GM19240 (cell line): ENCODE measurements around the gene KCNJ1.

Experiments
- DNase-seq: peaks from one replicate; pipeline ENCODE4 v3.0.0; 2011; ENCODE audit warnings: low spot score; ENCODE audit not compliant: insufficient read length

Gene KCNJ1

GRCh38 chr11:128901653-128902514 is 34.8 kb upstream of the KCNJ1 start:
- DNase-seq = no peak

DNA sequence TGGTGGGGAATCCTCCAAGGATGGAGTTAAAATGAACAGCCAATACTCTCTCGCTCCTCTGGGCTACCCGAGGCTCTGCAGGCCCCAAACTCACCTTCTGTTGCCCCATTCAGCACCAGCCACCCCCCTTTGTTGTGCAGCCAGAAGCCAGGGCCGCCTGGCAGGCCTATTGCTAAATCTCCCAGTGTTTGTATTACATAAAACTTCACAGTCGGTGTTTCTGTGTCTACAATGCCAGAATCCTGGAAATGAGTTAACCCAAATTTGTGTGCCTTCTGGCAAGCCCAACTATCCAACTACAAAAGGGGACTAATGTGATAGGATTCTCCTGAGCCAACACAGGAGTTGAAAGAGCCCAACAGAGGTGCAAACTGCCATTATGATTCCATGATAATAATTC is 33.4 kb upstream of the KCNJ1 start:
- DNase-seq = no peak

DNA sequence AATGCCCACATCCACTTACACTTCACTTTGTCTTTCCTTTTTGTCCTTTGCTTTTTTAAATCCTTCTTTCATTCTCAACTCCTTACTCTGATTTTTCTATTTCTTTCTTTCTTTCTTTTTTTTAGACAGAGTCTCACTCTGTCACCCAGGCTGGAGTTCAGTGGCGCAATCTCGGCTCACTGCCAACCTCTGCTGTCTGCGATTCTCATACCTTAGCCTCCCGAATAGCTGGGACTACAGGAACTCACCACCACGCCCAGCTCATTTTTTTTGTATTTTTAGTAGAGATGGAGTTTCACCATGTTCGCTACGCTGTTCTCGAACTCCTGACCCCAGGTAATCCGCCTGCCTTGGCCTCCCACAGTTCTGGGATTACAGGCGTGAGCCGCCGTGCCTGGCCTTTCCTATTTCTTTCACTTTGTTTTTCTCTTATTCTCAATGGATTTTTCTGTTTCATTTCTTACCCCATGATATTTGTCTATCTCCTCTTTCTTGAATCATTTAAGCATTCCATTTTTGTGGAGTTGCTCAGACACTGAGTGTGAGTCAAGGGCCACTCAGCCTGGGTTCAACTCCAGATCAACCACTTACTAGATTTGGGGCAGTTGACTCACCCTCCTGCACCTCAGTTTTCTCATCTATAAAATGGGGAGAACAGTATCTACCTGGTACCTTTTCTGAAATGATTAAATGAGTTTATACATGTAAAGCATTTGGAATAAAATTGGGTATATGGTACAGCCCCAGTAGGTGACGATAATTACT is 31.7 kb upstream of the KCNJ1 start:
- DNase-seq = no peak

GRCh38 chr11:128897826-128898225 is 30.7 kb upstream of the KCNJ1 start:
- no peak for DNase-seq

DNA sequence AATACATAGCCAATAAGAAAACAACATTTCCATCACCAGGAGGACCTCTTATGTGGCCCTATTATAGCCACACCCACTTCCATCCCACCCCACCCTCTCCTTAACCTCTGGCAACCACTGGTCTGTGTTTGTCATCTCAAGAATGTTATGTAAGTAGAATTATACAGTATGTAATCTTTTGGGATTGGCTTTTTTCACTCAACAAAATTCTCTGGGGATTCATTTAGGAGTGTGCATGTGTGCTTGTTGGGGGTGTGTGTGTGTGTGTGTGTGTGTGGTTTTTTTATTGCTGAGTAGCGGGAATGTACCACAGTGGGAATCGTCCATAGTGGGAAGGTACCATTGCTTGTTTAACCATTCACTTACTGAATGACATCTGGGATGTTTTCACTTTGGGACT is 29.3 kb upstream of the KCNJ1 start:
- no peak for DNase-seq

GRCh38 chr11:128895526-128895925 is 28.4 kb upstream of the KCNJ1 start:
- DNase-seq = no peak

DNA sequence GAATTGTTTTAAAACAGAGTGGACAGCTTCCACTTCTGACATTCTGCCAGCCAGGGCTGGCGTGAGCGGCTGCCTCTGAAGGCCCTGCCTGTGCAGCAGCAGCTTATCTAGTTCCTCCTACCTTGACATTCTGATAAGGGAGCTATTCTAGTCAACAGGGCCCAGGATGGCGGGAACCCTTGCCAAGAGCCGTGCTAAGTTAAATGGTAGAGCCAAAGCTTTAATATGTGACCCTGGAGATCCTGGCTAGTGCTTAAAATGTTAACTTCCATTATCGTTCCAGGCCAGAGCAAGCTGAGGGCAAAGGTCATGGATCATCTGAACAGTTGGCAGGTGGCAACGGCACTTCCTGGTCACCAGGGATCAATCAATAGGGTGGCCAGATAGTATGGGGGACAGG is 27.6 kb upstream of the KCNJ1 start:
- no peak for DNase-seq

DNA sequence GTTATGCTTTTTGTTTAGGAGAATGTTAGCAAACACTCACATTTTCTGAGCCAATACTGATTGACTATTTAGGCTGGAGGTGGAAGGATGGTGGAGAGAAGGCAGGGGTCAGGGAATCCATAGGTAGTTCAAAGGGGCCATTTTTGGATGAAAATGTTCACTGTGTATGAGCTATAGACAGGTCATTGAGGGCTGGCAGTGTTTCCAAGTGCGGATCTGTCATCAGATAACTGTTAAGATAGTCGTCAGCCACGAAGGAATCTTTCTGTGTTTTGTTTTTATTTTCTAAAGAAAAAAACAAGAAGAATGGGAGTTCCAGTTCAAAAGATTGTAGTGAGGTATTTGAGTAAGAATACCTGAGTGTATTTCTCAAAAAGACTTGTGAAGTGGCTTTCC is 27.2 kb upstream of the KCNJ1 start:
- no peak for DNase-seq

DNA sequence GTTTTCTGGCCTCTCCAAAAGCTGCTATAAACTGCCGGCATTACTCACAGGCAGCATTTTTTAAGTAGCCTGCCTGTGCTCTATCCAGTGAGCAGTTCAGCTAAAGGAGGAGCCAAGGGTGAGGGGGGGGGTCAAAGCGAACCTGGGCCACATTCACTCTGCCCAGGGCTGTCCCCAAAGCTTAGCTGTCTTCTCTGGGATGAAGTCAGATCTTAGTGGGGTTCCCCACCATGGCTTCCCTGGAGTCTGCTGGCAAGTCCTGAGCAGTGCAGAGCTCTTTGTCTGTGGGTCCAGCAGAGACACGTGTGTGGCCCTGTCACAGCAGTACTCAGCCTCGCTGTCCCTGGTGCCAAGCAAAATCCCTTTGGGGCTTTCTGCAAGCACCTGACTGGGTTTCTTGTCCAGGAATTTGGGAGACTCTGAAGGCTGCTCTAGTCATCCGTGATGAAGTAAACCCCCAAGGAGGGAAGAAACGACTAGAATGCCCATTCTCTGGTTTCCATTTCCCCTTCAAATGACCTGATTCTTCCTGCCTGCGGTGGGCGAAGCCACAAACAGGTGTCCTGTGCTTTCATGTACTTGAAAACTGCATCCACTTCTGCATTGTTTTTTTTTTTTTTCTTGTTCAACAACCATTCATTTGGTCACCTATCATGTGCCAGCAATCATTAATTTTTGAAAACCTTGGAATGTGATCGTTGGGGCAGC is 26.6 kb upstream of the KCNJ1 start:
- DNase-seq = no peak

DNA sequence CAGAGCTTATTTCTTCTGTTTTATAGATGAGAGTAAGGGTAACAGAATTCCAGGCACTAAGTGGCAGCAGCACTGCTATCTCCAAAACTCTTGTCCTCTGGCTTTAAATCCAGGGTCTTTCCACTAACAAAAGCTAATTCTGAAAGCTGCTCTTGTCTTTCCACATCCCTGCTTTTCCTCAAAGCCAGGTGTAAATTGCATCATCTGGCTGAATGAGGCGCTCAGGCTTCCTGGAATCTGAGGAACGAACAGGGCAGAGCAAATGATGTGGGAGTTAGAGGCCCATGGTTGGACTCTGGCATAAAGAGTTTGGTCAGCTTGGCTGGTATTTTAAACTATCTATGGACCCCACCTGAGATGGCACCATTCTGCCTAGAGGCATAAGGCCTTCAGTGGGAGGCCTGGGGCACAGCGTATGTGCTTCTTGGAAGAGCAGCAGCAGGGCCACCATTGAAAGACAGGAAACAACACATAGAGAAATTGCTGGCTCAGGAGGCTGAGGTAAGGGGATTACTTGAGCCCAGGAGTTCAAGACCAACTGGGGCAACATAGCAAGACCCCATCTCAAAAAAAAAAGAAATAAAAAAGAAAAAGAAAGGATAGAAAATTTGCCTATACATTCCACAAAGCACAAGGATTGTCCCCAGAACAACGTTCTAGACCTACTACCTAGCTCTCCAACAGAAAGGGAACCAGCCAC is 25.9 kb upstream of the KCNJ1 start:
- no peak for DNase-seq

- DNase-seq = no peak
These were observed 24.9 kb upstream of the KCNJ1 start for GRCh38 chr11:128891913-128892398.

DNA sequence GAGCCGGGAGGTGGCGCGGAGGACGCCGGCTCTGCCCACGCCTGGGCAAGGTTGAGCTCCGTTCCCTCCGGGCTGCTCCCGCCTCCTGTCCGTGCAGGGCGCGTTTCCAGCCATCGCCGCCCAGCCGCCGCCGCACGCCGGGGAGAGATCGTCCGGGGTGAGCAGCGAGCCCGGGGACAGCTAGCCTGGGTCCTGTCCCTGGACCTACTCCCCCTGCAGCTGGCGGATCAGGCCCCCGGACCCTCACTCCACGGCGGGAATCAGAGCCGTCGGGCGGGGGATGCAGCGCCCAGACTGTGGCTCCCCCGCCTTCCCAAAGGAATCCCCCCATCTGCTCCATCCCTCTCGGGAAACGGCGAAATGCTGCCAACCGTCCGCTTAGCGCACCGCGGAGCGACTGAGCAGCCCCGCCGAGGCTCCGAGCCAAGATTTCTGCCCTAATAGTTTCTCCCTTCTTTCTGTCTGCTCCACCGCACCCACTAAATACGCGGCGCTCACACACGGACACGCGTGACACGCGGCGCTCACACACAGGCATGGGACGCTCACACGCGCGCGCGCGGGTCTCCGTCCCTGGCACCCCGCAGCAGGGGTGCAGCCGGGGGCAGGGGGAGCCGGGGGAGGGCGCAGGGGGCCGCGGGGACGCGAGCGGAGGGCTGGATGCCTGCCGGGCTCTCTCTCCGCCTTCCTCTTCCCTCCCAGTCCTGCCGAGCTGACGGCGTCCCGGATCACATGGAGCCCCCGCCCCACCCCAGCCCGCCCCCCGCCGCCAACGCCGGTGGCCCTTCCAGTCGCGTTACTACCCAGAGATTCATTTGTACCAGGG is 23.7 kb upstream of the KCNJ1 start, which contains the start of gene KCNJ5:
KCNJ5 (plus strand) TSS at position 814 of the 826 bp plus-strand sequence. CDS start 19,918 bp downstream, outside the sequence.
- DNase-seq = no peak

DNA sequence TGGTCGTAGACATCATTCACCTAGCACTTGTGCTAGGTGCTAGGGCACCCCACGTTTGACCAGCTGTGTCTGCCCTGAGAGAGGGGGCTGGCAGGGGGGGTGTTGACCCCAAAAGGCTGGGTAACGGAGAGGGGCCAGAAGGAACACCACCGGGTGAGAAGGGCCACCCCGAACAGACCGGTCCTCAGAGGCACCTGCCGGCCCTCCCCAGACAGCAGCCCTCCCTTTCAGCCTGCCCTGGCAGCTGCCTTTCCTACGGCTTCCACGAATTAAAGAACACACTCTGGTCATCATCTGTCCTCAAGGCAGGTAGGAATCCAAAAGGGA is 23.1 kb upstream of the KCNJ1 start:
- no peak for DNase-seq

DNA sequence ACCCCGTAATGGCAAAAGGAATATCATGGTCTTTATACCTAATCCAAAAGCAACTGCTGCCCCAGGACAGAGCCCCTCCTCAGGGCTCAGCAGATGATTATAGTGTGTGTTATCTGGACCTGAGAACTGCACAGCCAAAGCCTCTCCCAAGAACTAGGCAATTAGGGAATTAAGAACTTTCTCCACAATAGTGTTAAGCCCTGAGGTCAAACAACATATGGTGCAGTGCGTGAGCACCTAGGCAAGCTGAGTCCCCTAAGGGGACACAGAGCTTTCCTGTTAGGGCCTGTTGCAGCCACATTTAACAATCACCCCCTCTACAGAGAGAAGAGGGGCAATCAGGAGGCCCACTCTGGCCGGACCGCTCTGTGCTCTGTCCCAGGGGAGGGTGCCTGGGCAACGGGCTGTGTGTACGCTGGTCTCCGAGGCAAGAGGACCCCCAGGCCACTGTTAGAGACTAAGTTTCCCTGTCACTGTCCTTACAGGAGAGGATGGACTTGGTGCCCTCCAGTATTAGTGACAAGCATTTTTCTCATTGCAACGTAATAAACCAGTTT is 22.6 kb upstream of the KCNJ1 start:
- DNase-seq = no peak

GRCh38 chr11:128888034-128888985 is 21.2 kb upstream of the KCNJ1 start:
- no peak for DNase-seq

GRCh38 chr11:128886406-128887124 is 19.5 kb upstream of the KCNJ1 start:
- no peak for DNase-seq

DNA sequence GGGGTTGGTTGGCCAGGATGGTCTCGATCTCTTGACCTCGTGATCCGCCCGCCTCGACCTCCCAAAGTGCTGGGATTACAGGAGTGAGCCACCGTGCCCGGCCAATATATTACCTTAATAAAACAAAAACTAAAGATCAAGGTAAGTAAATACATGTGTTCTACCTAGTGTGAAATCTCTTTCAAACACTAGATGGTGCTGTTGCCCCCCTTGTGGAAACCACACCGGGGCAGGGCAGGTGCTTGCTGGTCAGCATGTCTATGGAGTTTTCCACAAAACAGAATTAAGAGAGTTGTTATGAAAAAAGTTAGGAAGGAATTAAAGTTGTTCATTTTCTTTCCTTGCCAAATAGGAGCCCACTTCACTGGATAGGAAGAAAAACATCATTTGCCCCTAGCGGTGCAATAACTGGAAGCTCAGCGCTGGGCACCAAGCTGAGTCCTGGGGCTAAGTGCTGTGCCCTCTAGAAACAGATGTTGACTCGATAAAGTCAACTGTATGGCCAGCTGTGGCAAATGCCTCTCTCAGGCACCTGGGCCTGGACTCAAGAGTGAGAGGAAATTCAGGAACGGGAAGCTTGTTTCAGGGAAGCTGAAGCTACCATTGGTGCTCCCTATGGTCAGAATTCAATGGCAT is 17.7 kb upstream of the KCNJ1 start:
- no peak for DNase-seq

GRCh38 chr11:128884054-128884453 is 17.0 kb upstream of the KCNJ1 start:
- no peak for DNase-seq
